Fibroblast of lung (primary cell): ENCODE data around the gene ATP1A2. TPM values are rescaled to one million over a fixed set of nuclear protein-coding genes. Genes with fewer than 3 reads are reported as not detected.

ENCODE experiments used
- DNase-seq, 2 donors: peaks; one replicate each; pipeline versions ENCODE4 v3.0.0 to v3.0.0-alpha.2; 2010; ENCODE audit warnings: low read depth in 2 of 2
- H2AFZ ChIP-seq: 2 replicates; pipeline ENCODE4 v1.5.1; 2012; ENCODE audit warnings: low read length, control low read depth, inconsistent platforms
- H3K27ac ChIP-seq: 2 replicates; pipeline ENCODE4 v1.5.1; 2011; ENCODE audit warnings: low read length, control low read depth; ENCODE audit not compliant: insufficient read depth
- H3K27me3 ChIP-seq: 2 replicates; pipeline ENCODE4 v1.5.1; 2011; ENCODE audit warnings: mild to moderate bottlenecking, low read length; ENCODE audit not compliant: control insufficient read depth, insufficient read depth
- H3K36me3 ChIP-seq: 2 replicates; pipeline ENCODE4 v1.5.1; 2011; ENCODE audit warnings: low read length; ENCODE audit not compliant: control insufficient read depth, insufficient read depth
- H3K4me1 ChIP-seq: 2 replicates; pipeline ENCODE4 v1.5.1; 2011; ENCODE audit warnings: low read length; ENCODE audit not compliant: control insufficient read depth, insufficient read depth; ENCODE audit errors: extremely low read depth
- H3K4me2 ChIP-seq: 2 replicates; pipeline ENCODE4 v1.5.1; 2011; ENCODE audit warnings: low read length, control low read depth; ENCODE audit not compliant: insufficient read depth; ENCODE audit errors: extremely low read depth
- H3K4me3 ChIP-seq, 4 experiments: fragments of 200-600 bp in 1 of 4; sonication (generic) in 1 of 4; replicated peaks in 1 of 4; 2 replicates each; pipeline ENCODE4 v1.5.1; 2011 to 2016; ENCODE audit warnings: low read length in 4 of 4, low read depth in 3 of 4, mild to moderate bottlenecking in 3 of 4, control low read depth in 2 of 4, inconsistent platforms in 1 of 4, mixed read lengths in 1 of 4; ENCODE audit not compliant: insufficient read depth in 1 of 4; ENCODE audit errors: control extremely low read depth in 1 of 4
- H3K79me2 ChIP-seq: 2 replicates; pipeline ENCODE4 v1.5.1; 2012; ENCODE audit warnings: mild to moderate bottlenecking, low read length, inconsistent platforms; ENCODE audit not compliant: control insufficient read depth, insufficient read depth
- H3K9ac ChIP-seq: 2 replicates; pipeline ENCODE4 v1.5.1; 2011; ENCODE audit warnings: mild to moderate bottlenecking, low read length, control low read depth; ENCODE audit not compliant: insufficient read depth
- H3K9me3 ChIP-seq: 2 replicates; pipeline ENCODE4 v1.5.1; 2012; ENCODE audit warnings: low read depth, low read length; ENCODE audit not compliant: control insufficient read depth, insufficient read depth
- H4K20me1 ChIP-seq: 2 replicates; pipeline ENCODE4 v1.5.1; 2011; ENCODE audit warnings: low read length; ENCODE audit not compliant: control insufficient read depth, insufficient read depth; ENCODE audit errors: extremely low read depth
- CTCF ChIP-seq, 2 donors: IDR thresholded peaks in 1 of 2; conservative IDR thresholded peaks in 1 of 2; 1 replicate in 1 of 2; 2 replicates in 1 of 2; pipeline ENCODE4 v1.5.1; 2011 to 2012; ENCODE audit warnings: low read length in 2 of 2, control low read depth in 1 of 2, inconsistent platforms in 1 of 2, low read depth in 1 of 2, mild to moderate bottlenecking in 1 of 2
- EZH2 ChIP-seq: IDR thresholded peaks from 2 replicates; pipeline ENCODE4 v1.5.1; 2012; ENCODE audit warnings: low read length, control low read depth, mild to moderate bottlenecking; ENCODE audit errors: missing control alignments
- polyA plus RNA-seq, 2 donors: library from polyadenylated mRNA; depleted of rRNA in 1 of 2; stranded (reverse) in 1 of 2; unstranded in 1 of 2; fragments of >200 nt; gene quantifications; 2 replicates each; pipeline ENCODE4 v1.2.1, GENCODE V29; 2011 to 2012; ENCODE audit warnings: missing spikeins in 1 of 2
- total RNA-seq: library from RNA; depleted of rRNA; stranded (reverse); fragments of >200 nt; gene quantifications from 2 replicates; pipeline ENCODE4 v1.2.1, GENCODE V29; 2014

Gene ATP1A2
- total and polyA plus RNA-seq, 2 donors (not counting 1 experiment from before 2014, with no cell fraction given) = 0.44 to 1.8 TPM

DNA sequence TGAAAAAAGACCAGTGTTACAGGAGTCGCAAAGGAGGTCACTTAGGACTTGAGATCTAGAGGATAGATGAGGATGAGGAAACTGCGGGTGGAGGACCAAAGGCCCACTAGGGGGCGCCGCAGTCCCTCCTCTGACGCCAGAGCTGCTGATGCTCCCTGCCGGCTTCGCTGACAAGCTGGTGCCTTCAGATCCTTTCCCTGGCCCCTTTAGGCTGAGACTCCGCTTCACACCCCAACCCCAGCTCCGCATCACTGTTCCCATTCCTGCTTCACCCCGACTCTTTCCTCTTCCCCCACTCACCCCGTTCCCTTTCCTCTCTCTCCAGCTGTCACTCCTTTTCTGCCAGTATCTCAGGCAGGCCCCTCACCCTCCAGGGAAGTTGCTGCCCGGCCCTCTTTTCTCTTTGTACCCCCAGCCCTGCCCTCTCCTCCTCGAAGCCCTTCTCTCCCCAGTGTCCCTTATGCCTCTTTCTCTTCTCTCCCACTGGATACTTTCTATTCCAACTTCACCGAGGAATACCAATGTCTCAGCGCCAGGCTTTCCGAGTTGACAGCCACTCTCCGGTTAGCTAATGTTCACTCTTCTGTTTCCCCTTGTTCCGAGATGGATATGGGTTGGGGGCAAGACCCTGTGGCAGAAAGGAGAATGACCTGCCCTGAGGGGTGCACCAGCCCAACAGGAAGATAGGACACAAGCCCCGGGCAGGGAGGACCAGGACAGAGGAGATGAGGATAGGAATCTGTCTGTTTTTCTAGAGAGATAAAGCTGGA is 29.7 kb upstream of the ATP1A2 start:
- no peak overlapping the region for H2AFZ ChIP-seq

DNA sequence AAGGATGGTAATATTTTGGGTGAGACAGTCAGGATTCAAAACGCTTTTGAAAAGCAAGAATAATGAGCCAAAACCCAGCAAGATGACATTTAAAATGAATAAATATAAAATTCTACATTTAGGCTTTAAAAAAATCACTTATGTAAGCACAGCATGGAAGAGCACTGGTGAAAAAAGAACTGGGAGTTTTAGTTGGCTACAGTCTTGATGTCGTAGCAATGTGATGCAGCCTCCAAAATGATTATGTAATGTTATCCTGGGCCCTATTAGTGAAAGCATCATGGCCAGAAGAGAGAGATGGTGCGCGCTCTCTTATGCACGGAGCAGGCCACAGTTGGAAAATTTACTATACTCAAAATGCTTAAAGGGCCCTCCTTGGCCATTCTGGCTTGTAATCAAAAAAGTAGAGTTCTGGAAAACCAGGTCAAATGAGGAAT is 29.1 kb upstream of the ATP1A2 start:
- H3K4me2 ChIP-seq = no peak overlapping the region
- H3K4me1 ChIP-seq = no peaks in the 10 kb centered on the region
- H3K27me3 ChIP-seq = peaks cover 25% of the 10 kb centered on the region
- no peaks in the 10 kb centered on the region for H3K79me2 ChIP-seq
- H4K20me1 ChIP-seq = no peaks in the 10 kb centered on the region
- DNase-seq = no peak
- no peak overlapping the region for H3K27ac ChIP-seq
- H2AFZ ChIP-seq = no peak overlapping the region
- H3K9me3 ChIP-seq = no peaks in the 10 kb centered on the region
- no peak overlapping the region for H3K9ac ChIP-seq
- TF ChIP-seq CTCF (conservative IDR thresholded peaks at IDR 0.05 in 1 of 2, IDR thresholded peaks at IDR 0.05 in 1 of 2; ENCODE audit: low read depth in 1 of 2, low read length in 2 of 2) = no peak
- TF ChIP-seq EZH2 = no peak
- H3K36me3 ChIP-seq = no peaks in the 10 kb centered on the region
- H3K4me3 ChIP-seq = no peak overlapping the region

More for the DNA sequence above, 29.7 kb upstream of the ATP1A2 start:
- Histone ChIP-seq H3K9ac (no peak overlapping the region), H3K9me3 (no peaks in the 10 kb centered on the region), H4K20me1 (no peaks in the 10 kb centered on the region), H3K79me2 (no peaks in the 10 kb centered on the region), H3K4me2 (no peak overlapping the region), H3K36me3 (no peaks in the 10 kb centered on the region), H3K27me3 (peaks cover 25% of the 10 kb centered on the region), H3K27ac (no peak overlapping the region), H3K4me3 (no peak overlapping the region), H3K4me1 (no peaks in the 10 kb centered on the region)
- TF ChIP-seq CTCF (conservative IDR thresholded peaks at IDR 0.05 in 1 of 2, IDR thresholded peaks at IDR 0.05 in 1 of 2; ENCODE audit: low read depth in 1 of 2, low read length in 2 of 2) = peak; percentile 64 to 94
- no peak for TF ChIP-seq EZH2
- peak; percentile 48 to 73 for DNase-seq

- Histone ChIP-seq H3K79me2 (no peaks in the 10 kb centered on the region), H3K4me1 (no peaks in the 10 kb centered on the region), H3K36me3 (no peaks in the 10 kb centered on the region), H3K9me3 (no peaks in the 10 kb centered on the region), H3K9ac (no peak overlapping the region), H3K4me3 (no peak overlapping the region), H4K20me1 (no peaks in the 10 kb centered on the region), H2AFZ (no peak overlapping the region), H3K27me3 (peaks cover 18% of the 10 kb centered on the region), H3K27ac (no peak overlapping the region), H3K4me2 (no peak overlapping the region)
- no peak for DNase-seq
- TF ChIP-seq EZH2 (no peak), CTCF (conservative IDR thresholded peaks at IDR 0.05 in 1 of 2, IDR thresholded peaks at IDR 0.05 in 1 of 2; ENCODE audit: low read depth in 1 of 2, low read length in 2 of 2) (no peak)
Observed at GRCh38 chr1:160087118-160087662, 28.4 kb upstream of the ATP1A2 start.
